Thoracic aorta endothelial cell (primary cell): ENCODE data around the gene SLC35F5. TPM values are rescaled to one million over a fixed set of nuclear protein-coding genes. Genes with fewer than 3 reads are reported as not detected.

Experiments used
- small RNA-seq: library from RNA; depleted of rRNA; stranded (forward); fragments of <200 nt; gene quantifications from one replicate; pipeline ENCODE3, GENCODE V24; 2012
- total RNA-seq: library from RNA; depleted of rRNA; stranded (reverse); fragments of >200 nt; gene quantifications from 2 replicates; pipeline ENCODE4 v1.2.3, GENCODE V29; 2012

The SLC35F5 gene
- 132 and 133 TPM in 2 replicates for total RNA-seq

DNA sequence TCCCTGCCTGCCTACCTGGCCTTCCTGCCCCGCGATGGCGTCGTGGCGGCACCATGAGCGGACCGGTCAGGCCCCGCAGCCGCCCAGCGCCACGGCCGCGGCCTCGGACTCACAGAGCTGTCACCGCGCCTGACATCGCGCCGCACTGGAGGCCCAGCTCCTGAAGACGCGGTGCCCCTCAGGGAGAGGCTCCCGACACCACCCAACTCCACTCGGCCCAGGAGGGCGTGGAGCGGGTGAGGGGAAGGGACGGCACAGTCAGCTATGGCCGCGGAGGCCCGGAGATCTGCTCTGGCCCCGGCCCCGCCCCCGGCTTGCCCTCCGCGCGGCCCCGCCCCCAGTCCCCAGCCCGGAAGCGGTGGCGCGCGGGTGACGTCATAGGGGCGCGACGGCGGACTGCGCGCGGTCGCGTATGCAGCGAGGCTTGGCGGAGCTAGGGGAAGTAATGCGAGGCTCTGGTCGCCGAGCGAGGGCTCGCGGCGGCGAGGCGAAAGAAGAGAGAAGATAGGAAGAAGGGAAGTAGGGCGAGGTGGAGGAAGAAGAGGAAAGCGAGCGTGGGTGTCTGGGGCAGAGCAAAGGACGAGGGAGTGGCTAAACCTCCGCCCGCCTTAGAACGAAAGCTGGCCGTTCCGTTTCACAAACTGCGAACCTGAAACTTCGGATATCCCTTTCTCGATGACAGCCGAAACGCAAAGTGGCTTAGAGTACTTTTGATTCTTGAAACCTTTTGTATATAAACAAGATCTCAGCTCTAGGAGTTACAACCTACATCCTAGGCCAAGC, at the start of gene SLC35F5:
Gene SLC35F5 (minus strand): TSS at position 288 of the 783 bp plus-strand sequence. CDS start 233 bp downstream, at position 55.

Small RNA genes within 50 kb of the gene (small RNA-seq; reads per million reads assigned to genes)
- 0.28 reads per million for gene MIR4782
- not detected for gene RNU6-744P

Other genes with a start within 250 kb of the SLC35F5 start
- gene RABL2A, start 129.4 kb downstream of the SLC35F5 start, total RNA-seq: 8.0 and 8.8 TPM in 2 replicates
- gene ACTR3, start 133.4 kb upstream of the SLC35F5 start, total RNA-seq: 481 and 539 TPM in 2 replicates